Ishikawa (cell line): ENCODE results near the gene GABPB1.
A peak's percentile ranks its signal among the peaks of the same experiment; 100 is the strongest.

Experiments
- CEBPB ChIP-seq: IDR thresholded peaks from 2 replicates; pipeline ENCODE4 v1.6.1; 2012
- CREB1 ChIP-seq: IDR thresholded peaks from 2 replicates; pipeline ENCODE4 v1.6.1; 2012; ENCODE audit warnings: low read depth
- EGR1 ChIP-seq: IDR thresholded peaks from 2 replicates; pipeline ENCODE4 v1.6.1; 2012
- EP300 ChIP-seq: IDR thresholded peaks from 2 replicates; pipeline ENCODE4 v1.6.1; 2012; ENCODE audit warnings: borderline replicate concordance
- FOXM1 ChIP-seq: IDR thresholded peaks from 2 replicates; pipeline ENCODE4 v1.6.1; 2012; ENCODE audit warnings: low read depth, borderline replicate concordance
- MAX ChIP-seq: IDR thresholded peaks from 2 replicates; pipeline ENCODE4 v1.6.1; 2012
- NFIC ChIP-seq: IDR thresholded peaks from 2 replicates; pipeline ENCODE4 v1.6.1; 2012
- RAD21 ChIP-seq: IDR thresholded peaks from 2 replicates; pipeline ENCODE4 v1.6.1; 2012; ENCODE audit warnings: low read depth
- REST ChIP-seq: IDR thresholded peaks from 2 replicates; pipeline ENCODE4 v1.6.1; 2012; ENCODE audit warnings: low read depth, mild to moderate bottlenecking
- TAF1 ChIP-seq: IDR thresholded peaks from 2 replicates; pipeline ENCODE4 v1.6.1; 2012; ENCODE audit warnings: low read depth, mild to moderate bottlenecking
- TCF12 ChIP-seq: IDR thresholded peaks from 2 replicates; pipeline ENCODE4 v1.6.1; 2012; ENCODE audit warnings: low read depth
- TEAD4 ChIP-seq: IDR thresholded peaks from 2 replicates; pipeline ENCODE4 v1.6.1; 2012
- USF1 ChIP-seq: IDR thresholded peaks from 2 replicates; pipeline ENCODE4 v1.6.1; 2012
- YY1 ChIP-seq: IDR thresholded peaks from 2 replicates; pipeline ENCODE4 v1.6.1; 2012; ENCODE audit warnings: low read depth
- ZBTB7A ChIP-seq: IDR thresholded peaks from 2 replicates; pipeline ENCODE4 v1.6.1; 2012; ENCODE audit warnings: low read depth

The GABPB1 gene

GRCh38 chr15:50354838-50355618 is at the start of gene GABPB1:
TSS of gene GABPB1 (minus strand) at chr15:50355198. CDS start at chr15:50309798, 45,400 bp downstream.
- 0 out of 2 replicates have a peak, but pooled peaks have one; percentile 40 for TF ChIP-seq CREB1
- no peak for TF ChIP-seq RAD21
- TF ChIP-seq YY1, result peak; percentile 86
- no peak for TF ChIP-seq REST
- TF ChIP-seq NFIC, result no peak; the same call in 1 of the 2 replicates
- TF ChIP-seq TAF1, result peak; percentile 94
- TF ChIP-seq MAX, result peak; percentile 99
- TF ChIP-seq FOXM1, result no peak; the same call in 1 of the 2 replicates
- 0 out of 2 replicates have a peak, but pooled peaks have one; percentile 28 for TF ChIP-seq ZBTB7A
- TF ChIP-seq USF1, result peak; percentile 5; the same call in 1 of the 2 replicates
- TF ChIP-seq TCF12, result peak; percentile 64
- TF ChIP-seq TEAD4, result no peak; the same call in 1 of the 2 replicates
- TF ChIP-seq EP300, result peak; percentile 30; the same call in 1 of the 2 replicates
- no peak for TF ChIP-seq CEBPB
- peak; percentile 72 for TF ChIP-seq EGR1

- TF ChIP-seq TCF12 (no peak), CREB1 (no peak), NFIC (no peak), ZBTB7A (no peak), FOXM1 (no peak), MAX (no peak), REST (no peak), EP300 (no peak)
Observed at GRCh38 chr15:50390554-50391264, 35.7 kb upstream of the GABPB1 start.

GRCh38 chr15:50381438-50381837 is 26.4 kb upstream of the GABPB1 start:
- TF ChIP-seq NFIC (no peak), RAD21 (no peak), TAF1 (no peak), USF1 (no peak)

GRCh38 chr15:50380089-50380488 is 25.1 kb upstream of the GABPB1 start:
- TF ChIP-seq ZBTB7A (no peak), TEAD4 (no peak), TAF1 (no peak), MAX (no peak), REST (no peak)
